Measurements from ENCODE around the gene SETD7.

Gene SETD7

GRCh38 chr4:139530833-139531427, 25.1 kb downstream of the SETD7 start:
- H4K20me1 ChIP-seq (ENCODE audit: insufficient read depth, low read length), result no peaks in the 10 kb centered on the region; the same call in 1 of the 2 replicates
- no peak overlapping the region for H3K4me2 ChIP-seq (ENCODE audit: insufficient read depth, low read length)
- ATAC-seq (ENCODE audit: insufficient read depth, low read depth) (peak; percentile 74), DNase-seq (peak; percentile 54)
- no peak overlapping the region for H3K27ac ChIP-seq (ENCODE audit: low read length)
- H3K4me1 ChIP-seq (ENCODE audit: insufficient read depth, low read length), result no peaks in the 10 kb centered on the region
- H3K36me3 ChIP-seq (ENCODE audit: insufficient read depth, low read length), result peaks cover 58% of the 10 kb centered on the region
- H3K79me2 ChIP-seq (ENCODE audit: insufficient read depth, low read length), result peaks cover 4% of the 10 kb centered on the region; the same call in 1 of the 2 replicates
- no peak overlapping the region for H3K4me3 ChIP-seq (ENCODE audit: low read depth in 1 of 2, low read length in 2 of 2)
- no peaks in the 10 kb centered on the region for H3K27me3 ChIP-seq (ENCODE audit: insufficient read depth, low read length, poor library complexity)
- no peak overlapping the region for H3K9ac ChIP-seq (ENCODE audit: low read depth, low read length)
- TF ChIP-seq, protein P1, sequence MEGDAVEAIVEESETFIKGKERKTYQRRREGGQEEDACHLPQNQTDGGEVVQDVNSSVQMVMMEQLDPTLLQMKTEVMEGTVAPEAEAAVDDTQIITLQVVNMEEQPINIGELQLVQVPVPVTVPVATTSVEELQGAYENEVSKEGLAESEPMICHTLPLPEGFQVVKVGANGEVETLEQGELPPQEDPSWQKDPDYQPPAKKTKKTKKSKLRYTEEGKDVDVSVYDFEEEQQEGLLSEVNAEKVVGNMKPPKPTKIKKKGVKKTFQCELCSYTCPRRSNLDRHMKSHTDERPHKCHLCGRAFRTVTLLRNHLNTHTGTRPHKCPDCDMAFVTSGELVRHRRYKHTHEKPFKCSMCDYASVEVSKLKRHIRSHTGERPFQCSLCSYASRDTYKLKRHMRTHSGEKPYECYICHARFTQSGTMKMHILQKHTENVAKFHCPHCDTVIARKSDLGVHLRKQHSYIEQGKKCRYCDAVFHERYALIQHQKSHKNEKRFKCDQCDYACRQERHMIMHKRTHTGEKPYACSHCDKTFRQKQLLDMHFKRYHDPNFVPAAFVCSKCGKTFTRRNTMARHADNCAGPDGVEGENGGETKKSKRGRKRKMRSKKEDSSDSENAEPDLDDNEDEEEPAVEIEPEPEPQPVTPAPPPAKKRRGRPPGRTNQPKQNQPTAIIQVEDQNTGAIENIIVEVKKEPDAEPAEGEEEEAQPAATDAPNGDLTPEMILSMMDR (IDR thresholded peaks at IDR 0.05; ENCODE audit: borderline replicate concordance, extremely low read depth, low read length, poor library complexity, severe bottlenecking), result peak; percentile 60
- no peak for TF ChIP-seq EZH2 (IDR thresholded peaks at IDR 0.05; ENCODE audit: borderline replicate concordance, low read depth, low read length, severe bottlenecking)
- no peaks in the 10 kb centered on the region for H3K9me3 ChIP-seq (ENCODE audit: insufficient read depth, low read length, severe bottlenecking)
- H2AFZ ChIP-seq (ENCODE audit: low read depth, low read length), result no peak overlapping the region

DNA sequence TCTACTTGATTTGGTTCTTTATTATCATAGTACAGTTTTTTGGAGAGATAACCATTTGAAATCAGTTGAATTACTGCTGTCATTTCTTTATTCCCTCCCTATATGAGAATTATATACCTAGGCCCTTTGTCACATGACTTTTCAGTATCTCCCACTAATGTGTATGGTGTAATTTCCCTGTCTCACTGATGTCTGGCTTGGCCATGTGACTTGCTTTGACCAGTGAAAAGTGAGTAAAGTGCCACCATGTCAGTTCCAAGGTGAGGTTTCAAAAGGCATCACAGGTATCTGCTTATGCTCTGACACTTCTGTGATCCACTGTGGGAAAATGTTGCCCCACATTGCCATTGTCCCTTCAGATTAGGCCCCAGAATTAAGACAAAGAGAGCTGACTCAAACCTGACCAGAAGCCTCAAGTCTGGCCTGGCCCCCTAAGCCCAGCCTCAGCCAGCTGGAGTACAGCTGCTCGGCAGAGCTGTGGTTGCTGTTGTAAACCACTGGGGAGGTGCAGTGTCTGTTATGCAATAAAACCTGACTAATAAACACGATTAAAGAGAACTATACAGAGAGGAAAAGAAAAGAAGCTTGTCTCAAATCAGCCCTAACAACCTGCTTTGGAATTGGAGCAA, 27.5 kb downstream of the SETD7 start:
- Histone ChIP-seq H3K4me3 (ENCODE audit: low read depth in 1 of 2, low read length in 2 of 2) (no peak overlapping the region), H3K4me2 (ENCODE audit: insufficient read depth, low read length) (no peak overlapping the region), H4K20me1 (ENCODE audit: insufficient read depth, low read length) (no peaks in the 10 kb centered on the region; the same call in 1 of the 2 replicates), H2AFZ (ENCODE audit: low read depth, low read length) (no peak overlapping the region), H3K4me1 (ENCODE audit: insufficient read depth, low read length) (no peaks in the 10 kb centered on the region), H3K9ac (ENCODE audit: low read depth, low read length) (no peak overlapping the region), H3K27me3 (ENCODE audit: insufficient read depth, low read length, poor library complexity) (no peaks in the 10 kb centered on the region), H3K36me3 (ENCODE audit: insufficient read depth, low read length) (peaks cover 68% of the 10 kb centered on the region), H3K27ac (ENCODE audit: low read length) (no peak overlapping the region), H3K79me2 (ENCODE audit: insufficient read depth, low read length) (no peaks in the 10 kb centered on the region), H3K9me3 (ENCODE audit: insufficient read depth, low read length, severe bottlenecking) (no peaks in the 10 kb centered on the region)
- ATAC-seq (ENCODE audit: insufficient read depth, low read depth), result peak; percentile 57
- DNase-seq, result no peak
- TF ChIP-seq, protein P1 (IDR thresholded peaks at IDR 0.05; ENCODE audit: borderline replicate concordance, extremely low read depth, low read length, poor library complexity, severe bottlenecking), result no peak
- TF ChIP-seq EZH2 (IDR thresholded peaks at IDR 0.05; ENCODE audit: borderline replicate concordance, low read depth, low read length, severe bottlenecking), result no peak

DNA sequence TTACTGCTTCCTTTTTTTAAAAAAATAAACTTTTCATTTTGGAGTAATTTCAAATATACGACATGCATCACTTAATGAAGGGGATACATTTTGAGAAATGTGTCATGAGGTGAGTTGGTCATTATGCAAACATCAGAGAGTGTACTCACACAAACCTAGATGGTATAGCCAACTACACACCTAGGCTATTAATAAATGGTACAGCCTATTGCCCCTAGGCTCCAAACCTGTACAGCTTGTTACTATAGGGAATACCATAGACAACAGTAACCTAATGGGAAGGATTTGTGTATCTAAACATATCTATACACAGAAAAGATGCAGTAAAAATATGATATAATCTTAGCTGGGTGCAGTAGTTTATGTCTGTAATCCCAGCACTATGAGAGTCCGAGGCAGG, 29.1 kb downstream of the SETD7 start:
- DNase-seq (no peak), ATAC-seq (ENCODE audit: insufficient read depth, low read depth) (no peak)
- Histone ChIP-seq H3K4me1 (ENCODE audit: insufficient read depth, low read length) (no peaks in the 10 kb centered on the region), H3K4me2 (ENCODE audit: insufficient read depth, low read length) (no peak overlapping the region), H3K9me3 (ENCODE audit: insufficient read depth, low read length, severe bottlenecking) (no peaks in the 10 kb centered on the region), H3K27ac (ENCODE audit: low read length) (no peak overlapping the region), H3K27me3 (ENCODE audit: insufficient read depth, low read length, poor library complexity) (no peaks in the 10 kb centered on the region), H2AFZ (ENCODE audit: low read depth, low read length) (no peak overlapping the region), H4K20me1 (ENCODE audit: insufficient read depth, low read length) (no peaks in the 10 kb centered on the region; the same call in 1 of the 2 replicates), H3K36me3 (ENCODE audit: insufficient read depth, low read length) (peaks cover 70% of the 10 kb centered on the region), H3K4me3 (ENCODE audit: low read depth in 1 of 2, low read length in 2 of 2) (no peak overlapping the region), H3K79me2 (ENCODE audit: insufficient read depth, low read length) (no peaks in the 10 kb centered on the region), H3K9ac (ENCODE audit: low read depth, low read length) (no peak overlapping the region)
- TF ChIP-seq, protein P1 (IDR thresholded peaks at IDR 0.05; ENCODE audit: borderline replicate concordance, extremely low read depth, low read length, poor library complexity, severe bottlenecking), result no peak
- TF ChIP-seq EZH2 (IDR thresholded peaks at IDR 0.05; ENCODE audit: borderline replicate concordance, low read depth, low read length, severe bottlenecking), result no peak
